Lower lobe of right lung (tissue), 2 donors: Measurements from ENCODE around the gene GALR3. TPM values are rescaled to one million over a fixed set of nuclear protein-coding genes. Genes with fewer than 3 reads are reported as not detected.

Experiments used
- ATAC-seq, 2 donors: fragments of 200-7000 bp; cut with Tn5 transposase; one replicate each; pipeline ENCODE4 v1.9.1; 2020 to 2022; ENCODE audit warnings: mild to moderate bottlenecking in 2 of 2, moderate library complexity in 2 of 2
- DNase-seq: peaks from one replicate; pipeline ENCODE4 v3.0.0-alpha.2; 2020
- H3K27ac ChIP-seq: fragments of 200-600 bp; one replicate; pipeline ENCODE4 v1.8.0; 2022
- H3K27me3 ChIP-seq: fragments of 200-600 bp; one replicate; pipeline ENCODE4 v1.8.0; 2022; ENCODE audit warnings: low read depth
- H3K36me3 ChIP-seq: fragments of 200-600 bp; one replicate; pipeline ENCODE4 v1.8.0; 2022; ENCODE audit warnings: mild to moderate bottlenecking
- H3K4me1 ChIP-seq: fragments of 200-600 bp; one replicate; pipeline ENCODE4 v1.8.0; 2022
- H3K4me3 ChIP-seq: fragments of 200-600 bp; one replicate; pipeline ENCODE4 v1.8.0; 2022; ENCODE audit warnings: mild to moderate bottlenecking
- H3K9me3 ChIP-seq: fragments of 200-600 bp; one replicate; pipeline ENCODE4 v1.8.0; 2022
- CTCF ChIP-seq: fragments of 200-600 bp; IDR thresholded peaks from one replicate; pipeline ENCODE4 v1.8.0; 2022; ENCODE audit warnings: antibody characterized with exemption, mild to moderate bottlenecking
- intact Hi-C: fragments of 100-400 bp; cut with DNase I; formaldehyde crosslinking; loops from one replicate; pipeline ENCODE4 v1.11.0; 2022
- total RNA-seq: library from RNA; stranded (reverse); fragmentation: NEBNext Ultra II Directional; extraction: Animal tissue kit (Norgen Biotek cat#: 25700); gene quantifications from one replicate; pipeline ENCODE4 v1.2.1, GENCODE V29; 2021
- donor health status: DM: no; HTN: yes; CAD: no; lungs with severe emphysema.

GALR3 gene
- total RNA-seq, 1 donor from 2014 or later, result not detected

GRCh38 chr22:37811867-37812266, 11.3 kb upstream of the GALR3 start:
- no peak overlapping the region for H3K27ac ChIP-seq
- H3K9me3 ChIP-seq, result no peaks in the 10 kb centered on the region
- H3K27me3 ChIP-seq, result no peaks in the 10 kb centered on the region
- intact Hi-C loops, result loop anchor here (10.0 kb wide), 1 partner anchor 53 kb away; no protein-coding TSS in a partner anchor
- TF ChIP-seq CTCF, result no peak
- peaks cover 19% of the 10 kb centered on the region for H3K4me1 ChIP-seq
- no peak overlapping the region for H3K4me3 ChIP-seq
- H3K36me3 ChIP-seq, result no peaks in the 10 kb centered on the region
- ATAC-seq (no peak), DNase-seq (no peak)

DNA sequence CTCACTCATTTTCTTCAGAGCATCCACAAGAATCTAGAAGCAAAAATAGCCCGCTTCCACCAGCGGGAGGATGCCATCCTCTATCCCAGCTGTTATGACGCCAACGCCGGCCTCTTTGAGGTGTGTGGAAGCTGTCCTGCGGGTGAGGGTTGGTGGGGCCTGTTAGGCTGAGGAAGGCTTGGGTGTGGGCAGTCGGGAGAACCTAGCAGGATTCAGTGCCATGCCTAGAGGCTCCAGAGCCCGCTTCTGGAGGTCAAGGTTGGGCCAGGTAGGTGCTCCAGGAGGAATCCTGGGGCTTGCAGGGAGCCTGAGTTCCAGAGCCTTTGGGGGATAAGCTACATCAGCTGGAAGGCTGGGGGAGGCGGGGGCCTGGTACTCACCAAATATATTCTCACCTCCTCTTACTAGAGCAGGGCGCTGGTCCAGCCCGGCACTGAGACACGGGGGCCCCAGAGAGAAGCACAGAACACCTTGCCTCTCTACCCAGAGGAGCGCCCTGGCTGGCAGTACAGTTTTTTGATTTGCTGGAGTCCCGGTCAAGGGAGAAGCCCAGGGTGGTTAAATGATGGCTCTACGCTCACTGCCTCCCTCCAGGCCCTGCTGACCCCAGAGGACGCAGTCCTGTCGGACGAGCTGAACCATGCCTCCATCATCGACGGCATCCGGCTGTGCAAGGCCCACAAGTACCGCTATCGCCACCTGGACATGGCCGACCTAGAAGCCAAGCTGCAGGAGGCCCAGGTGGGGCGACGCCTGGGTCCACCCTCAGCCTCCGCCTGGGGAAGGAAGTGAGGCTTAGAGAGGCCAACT, 10.1 kb upstream of the GALR3 start:
- Histone ChIP-seq H3K4me1 (peaks cover 18% of the 10 kb centered on the region), H3K36me3 (no peaks in the 10 kb centered on the region), H3K27ac (no peak overlapping the region), H3K27me3 (no peaks in the 10 kb centered on the region), H3K4me3 (no peak overlapping the region), H3K9me3 (no peaks in the 10 kb centered on the region)
- no peak for ATAC-seq
- no peak for TF ChIP-seq CTCF
- intact Hi-C loops, result loop anchor here (10.0 kb wide), 1 partner anchor 52 kb away; no protein-coding TSS in a partner anchor
- no peak for DNase-seq

DNA sequence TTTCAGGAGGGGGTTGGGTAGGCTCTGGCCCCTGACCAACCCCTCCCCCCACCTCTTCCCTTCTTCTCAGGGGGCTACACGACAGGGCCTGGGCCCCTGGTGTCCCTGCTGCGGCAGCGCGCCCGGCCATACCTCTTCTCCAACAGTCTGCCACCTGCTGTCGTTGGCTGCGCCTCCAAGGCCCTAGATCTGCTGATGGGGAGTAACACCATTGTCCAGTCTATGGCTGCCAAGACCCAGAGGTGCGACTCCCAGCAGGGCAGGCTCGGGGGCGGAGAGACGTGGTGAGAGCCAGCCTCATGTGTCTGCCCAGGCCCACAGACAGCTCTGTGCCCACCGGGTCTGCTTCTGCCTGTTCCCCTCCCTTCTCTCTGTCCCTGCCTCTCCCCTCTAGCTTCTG, 7.6 kb upstream of the GALR3 start:
- Histone ChIP-seq H3K4me3 (no peak overlapping the region), H3K9me3 (no peaks in the 10 kb centered on the region), H3K36me3 (no peaks in the 10 kb centered on the region), H3K4me1 (peaks cover 20% of the 10 kb centered on the region), H3K27ac (no peak overlapping the region), H3K27me3 (peaks cover 18% of the 10 kb centered on the region)
- ATAC-seq (no peak), DNase-seq (no peak)
- TF ChIP-seq CTCF, result no peak
- intact Hi-C loops, result loop anchor here (10.0 kb wide), 1 partner anchor 49 kb away; no protein-coding TSS in a partner anchor

DNA sequence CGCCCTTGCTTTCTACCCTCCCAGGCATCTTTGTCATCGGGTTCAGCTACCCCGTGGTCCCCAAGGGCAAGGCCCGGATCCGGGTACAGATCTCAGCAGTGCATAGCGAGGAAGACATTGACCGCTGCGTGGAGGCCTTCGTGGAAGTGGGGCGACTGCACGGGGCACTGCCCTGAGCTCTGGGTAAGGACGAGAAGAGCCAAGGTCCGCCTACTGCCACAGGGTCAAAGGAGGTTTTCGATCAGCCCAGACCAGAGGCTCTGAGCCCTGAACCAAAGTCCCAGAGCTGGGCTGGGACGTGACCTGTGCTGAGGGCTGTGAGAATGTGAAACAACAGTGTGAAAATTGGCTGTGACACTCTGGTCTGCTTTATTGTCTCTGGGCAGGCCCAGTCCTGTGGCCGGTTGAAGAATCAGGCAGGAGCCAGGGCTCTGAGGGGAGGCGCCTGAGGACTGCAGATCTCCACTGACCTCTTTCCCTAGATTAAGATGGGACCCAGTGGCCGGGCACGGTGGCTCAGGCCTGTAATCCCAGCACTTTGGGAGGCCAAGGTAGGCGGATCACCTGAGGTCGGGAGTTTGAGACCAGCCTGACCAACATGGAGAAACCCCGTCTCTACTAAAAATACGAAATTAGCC, 6.5 kb upstream of the GALR3 start:
- DNase-seq (no peak), ATAC-seq (no peak)
- Histone ChIP-seq H3K36me3 (no peaks in the 10 kb centered on the region), H3K4me3 (no peak overlapping the region), H3K4me1 (peaks cover 20% of the 10 kb centered on the region), H3K27me3 (peaks cover 27% of the 10 kb centered on the region), H3K9me3 (no peaks in the 10 kb centered on the region), H3K27ac (no peak overlapping the region)
- no peak for TF ChIP-seq CTCF
- intact Hi-C loops, result loop anchor here (10.0 kb wide), 1 partner anchor 48 kb away; no protein-coding TSS in a partner anchor

GRCh38 chr22:37817705-37818408, 5.3 kb upstream of the GALR3 start:
- Histone ChIP-seq H3K4me3 (peak overlapping the region; percentile 49), H3K36me3 (no peaks in the 10 kb centered on the region), H3K27me3 (peaks cover 39% of the 10 kb centered on the region), H3K4me1 (peaks cover 20% of the 10 kb centered on the region), H3K27ac (no peak overlapping the region), H3K9me3 (no peaks in the 10 kb centered on the region)
- DNase-seq, result peak; percentile 83
- intact Hi-C loops, result loop anchor here (10.0 kb wide), 1 partner anchor 47 kb away; no protein-coding TSS in a partner anchor
- peak; percentile 95 to 96 for ATAC-seq
- peak; percentile 96 for TF ChIP-seq CTCF
